Measurements from ENCODE around the gene MASP1.

The MASP1 gene

DNA sequence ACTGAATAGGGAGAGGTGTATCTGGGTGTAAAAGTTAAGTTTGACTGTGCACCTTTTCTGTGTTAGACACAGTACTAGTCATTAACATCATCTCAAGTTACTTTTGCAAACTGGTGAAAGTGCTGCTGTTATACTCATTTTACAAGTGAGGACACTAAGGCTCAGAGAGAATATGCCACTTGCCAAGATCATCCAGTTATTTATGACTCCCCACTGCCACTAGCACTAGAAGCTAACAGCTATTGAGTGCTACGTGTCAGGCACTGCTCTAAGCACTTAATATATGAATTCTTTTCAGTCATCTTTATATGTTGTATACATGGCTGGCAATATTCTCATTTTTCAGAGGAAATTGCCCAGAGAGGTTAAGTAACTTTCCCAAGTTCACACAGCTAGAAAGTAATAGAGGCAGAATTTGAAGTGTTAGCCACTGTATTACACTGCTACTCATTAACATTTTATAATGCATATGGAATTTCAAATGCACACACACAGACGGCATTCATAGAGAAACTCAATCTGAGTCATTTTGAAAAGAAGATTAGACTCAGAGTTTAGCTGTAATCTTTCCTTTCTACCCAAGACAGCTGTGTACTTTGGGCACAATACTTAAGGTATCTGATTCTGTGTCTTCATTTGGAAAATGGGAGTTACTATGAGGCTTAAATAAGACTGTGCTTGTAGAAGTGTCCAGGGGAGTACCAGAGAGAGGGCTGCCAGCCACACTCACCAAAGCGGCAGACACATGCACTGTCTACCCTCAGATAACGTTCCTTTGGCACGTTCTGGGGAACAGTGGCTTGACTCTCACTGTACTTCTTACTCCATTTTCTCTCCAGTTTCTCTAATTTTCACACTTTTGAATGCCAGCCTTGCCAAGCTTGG lies 1.3 kb upstream of the MASP1 start:
- DNase-seq, result no peak

- no peak for DNase-seq
Observed at GRCh38 chr3:187292181-187292580, 644 bp upstream of the MASP1 start.

- no peak for DNase-seq
Observed at GRCh38 chr3:187291001-187291511, 481 bp downstream of the MASP1 start.

- no peak for DNase-seq
Observed at GRCh38 chr3:187290503-187290902, 1.0 kb downstream of the MASP1 start.

GRCh38 chr3:187288855-187289605 lies 2.5 kb downstream of the MASP1 start:
- DNase-seq, result no peak

GRCh38 chr3:187288131-187288854 lies 3.2 kb downstream of the MASP1 start:
- DNase-seq, result no peak

DNA sequence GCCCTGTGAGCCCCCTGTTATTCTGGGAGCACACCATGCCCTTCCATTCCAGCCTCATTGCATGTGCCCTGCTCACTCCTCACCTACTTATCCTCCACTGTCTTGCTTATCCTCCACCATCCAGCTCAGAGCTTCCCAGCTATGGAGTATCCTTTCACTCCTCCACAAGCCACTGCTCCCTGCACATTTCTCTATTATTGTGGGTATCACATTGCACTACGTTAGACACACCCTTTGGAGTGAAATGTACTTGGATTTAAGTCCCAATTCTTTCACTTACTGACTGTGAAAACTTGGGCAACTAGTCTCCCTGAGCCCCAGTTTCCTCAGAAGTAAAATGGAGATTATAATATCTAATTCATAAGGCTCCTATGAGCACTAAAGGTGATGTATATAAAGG lies 4.3 kb downstream of the MASP1 start:
- DNase-seq, result no peak

DNA sequence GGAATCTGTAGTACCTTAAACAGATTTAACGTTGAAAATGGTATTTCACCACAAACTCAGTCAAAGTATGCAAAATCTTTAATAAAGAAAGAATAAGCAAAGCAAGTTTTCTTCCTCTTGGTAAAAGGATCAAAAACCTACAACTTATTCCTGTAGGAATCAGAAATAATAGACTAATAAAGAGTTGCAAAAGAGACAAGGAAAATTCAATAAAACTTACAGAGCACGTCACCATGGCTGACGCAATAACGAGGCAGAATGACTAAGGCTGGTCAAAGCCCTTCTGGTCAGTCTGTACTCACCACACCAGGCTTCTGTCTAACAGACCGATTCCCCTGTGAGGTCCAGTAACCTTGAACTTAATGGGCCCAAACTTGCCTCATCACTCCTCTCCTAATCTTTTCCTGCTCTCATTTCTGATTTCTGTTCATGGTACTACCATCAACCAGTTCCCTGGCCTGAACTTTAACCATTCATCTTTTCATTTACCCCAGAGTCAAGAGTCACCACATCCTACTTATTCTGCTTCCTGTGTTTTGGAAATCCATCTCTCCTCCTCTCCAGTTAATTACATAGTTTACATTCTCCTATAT lies 5.0 kb downstream of the MASP1 start:
- DNase-seq, result no peak

GRCh38 chr3:187281191-187281714 lies 10.3 kb downstream of the MASP1 start:
- no peak for DNase-seq

DNA sequence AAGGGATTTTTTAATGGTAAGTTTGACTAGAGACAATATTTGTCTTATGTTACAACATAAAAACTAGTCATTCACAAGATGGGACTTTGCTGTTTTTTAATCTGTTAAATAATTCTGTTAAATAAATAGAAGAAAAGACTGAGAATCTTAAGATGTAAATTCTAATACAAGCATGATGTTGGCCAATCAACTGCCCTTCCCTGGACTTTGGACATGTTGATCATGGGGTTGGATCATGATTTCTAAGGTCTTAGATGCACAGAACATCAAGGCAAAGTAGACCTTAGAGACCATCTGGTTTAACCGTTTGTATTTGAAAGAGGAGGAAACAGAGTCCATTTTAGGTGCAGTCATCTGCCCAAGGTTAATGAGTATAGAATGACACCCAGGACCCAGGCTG lies 10.9 kb downstream of the MASP1 start:
- DNase-seq, result no peak

GRCh38 chr3:187277129-187277462 lies 14.4 kb downstream of the MASP1 start:
- no peak for DNase-seq

- DNase-seq, result no peak
Observed at GRCh38 chr3:187276397-187277128, 15.0 kb downstream of the MASP1 start.

- no peak for DNase-seq
Observed at GRCh38 chr3:187274977-187275338, 16.6 kb downstream of the MASP1 start.

DNA sequence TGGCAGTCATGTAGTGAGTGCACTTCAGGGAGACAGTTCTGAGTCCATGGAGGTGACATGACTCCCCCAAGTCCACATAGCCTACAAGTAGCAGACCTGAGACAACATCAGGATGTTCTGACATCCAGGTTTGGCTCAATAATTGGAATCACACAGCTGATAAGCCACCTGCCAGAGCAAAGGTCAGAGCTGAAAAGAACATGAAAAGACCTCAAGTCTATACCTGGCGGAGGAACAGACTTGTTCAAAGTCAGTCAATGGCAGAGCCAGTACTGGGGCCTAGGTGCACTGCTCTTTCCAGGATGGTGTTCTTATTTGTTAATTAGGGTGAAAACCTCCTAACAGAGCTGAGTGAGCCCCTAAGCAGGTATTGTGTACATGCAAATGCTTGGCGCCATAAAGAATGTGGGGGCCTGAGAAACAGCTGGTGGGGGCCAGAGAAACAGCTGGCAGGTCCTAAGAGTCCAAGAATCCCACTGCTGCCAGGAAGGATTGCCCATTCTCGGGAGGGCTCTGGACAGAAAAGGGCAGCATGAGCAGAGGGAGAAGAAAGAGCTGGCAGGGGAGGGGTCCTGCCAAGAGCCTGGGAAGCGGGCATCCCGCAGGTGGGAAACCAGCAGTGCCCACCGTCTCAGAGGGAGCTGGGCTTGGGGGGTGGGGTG lies 17.1 kb downstream of the MASP1 start:
- no peak for DNase-seq

- DNase-seq, result no peak
Observed at GRCh38 chr3:187271582-187271981, 20.0 kb downstream of the MASP1 start.

DNA sequence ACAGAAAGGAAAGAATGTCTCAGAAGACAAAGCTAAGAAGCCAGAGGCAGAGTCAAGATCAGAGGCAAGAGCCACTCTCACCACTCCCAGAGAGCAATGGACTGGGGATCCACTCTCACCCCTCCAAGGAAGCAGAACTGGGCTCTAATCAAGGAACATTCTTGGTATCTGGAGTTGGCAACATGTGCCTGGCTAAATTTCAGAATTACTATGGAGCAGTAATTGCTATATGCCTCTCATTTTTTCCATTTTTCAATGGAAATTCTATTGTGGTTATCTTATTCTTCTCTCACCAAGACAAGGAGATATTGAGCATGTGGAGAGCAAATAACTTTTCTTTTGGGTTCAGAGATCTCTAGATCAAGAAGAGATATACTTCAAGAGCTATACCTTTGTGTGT lies 22.1 kb downstream of the MASP1 start:
- no peak for DNase-seq

GRCh38 chr3:187267306-187267705 lies 24.2 kb downstream of the MASP1 start:
- no peak for DNase-seq

GRCh38 chr3:187266691-187267090 lies 24.8 kb downstream of the MASP1 start:
- no peak for DNase-seq

- DNase-seq, result no peak
Observed at GRCh38 chr3:187265461-187265955, 26.0 kb downstream of the MASP1 start.

GRCh38 chr3:187264911-187265310 lies 26.6 kb downstream of the MASP1 start:
- DNase-seq, result no peak

DNA sequence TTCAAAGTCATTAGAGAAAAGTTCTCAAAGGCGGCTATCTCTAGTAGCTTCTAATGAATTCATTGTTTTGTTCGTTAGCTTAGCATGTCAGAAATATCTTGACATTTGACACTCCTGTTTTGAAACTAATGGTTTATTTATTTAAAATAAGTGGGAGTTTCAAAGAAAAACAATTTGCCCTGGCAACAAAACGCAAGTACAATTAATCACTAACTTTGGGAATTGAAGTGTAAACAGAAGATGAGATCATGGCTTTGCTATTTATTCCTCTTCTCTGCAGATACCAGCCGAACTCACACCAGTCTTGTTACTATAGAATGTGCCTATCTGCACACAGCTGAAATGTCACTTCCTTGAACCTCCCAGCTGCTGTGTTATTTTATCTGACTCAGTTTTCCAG lies 27.5 kb downstream of the MASP1 start:
- DNase-seq, result no peak
